Heart left ventricle (tissue), 16 donors: Measurements from ENCODE around the gene PYROXD2. TPM values are rescaled to one million over a fixed set of nuclear protein-coding genes. Genes with fewer than 3 reads are reported as not detected.

Source experiments
- ATAC-seq, 4 donors: fragments of 200-7000 bp; cut with Tn5 transposase; one replicate each; pipeline ENCODE4 v1.9.1; 2020 to 2022; ENCODE audit warnings: moderate library complexity in 4 of 4, mild to moderate bottlenecking in 3 of 4, moderate number of reproducible peaks in 1 of 4
- DNase-seq, 5 donors: peaks; one replicate each; pipeline ENCODE4 v3.0.0-alpha.2; 2020
- H3K27ac ChIP-seq, 12 donors: fragments of 200-600 bp; sonication (generic) in 4 of 12; one replicate each; pipeline versions ENCODE4 v1.5.0 to v1.8.0; 2016 to 2022; ENCODE audit warnings: mild to moderate bottlenecking in 2 of 12
- H3K27me3 ChIP-seq, 9 donors: fragments of 200-600 bp; sonication (generic) in 2 of 9; one replicate each; pipeline versions ENCODE4 v1.5.1 to v1.8.0; 2016 to 2022; ENCODE audit warnings: mild to moderate bottlenecking in 3 of 9
- H3K36me3 ChIP-seq, 9 donors: fragments of 200-600 bp; sonication (generic) in 2 of 9; one replicate each; pipeline versions ENCODE4 v1.5.0 to v1.8.0; 2018 to 2022; ENCODE audit warnings: mild to moderate bottlenecking in 2 of 9
- H3K4me1 ChIP-seq, 12 donors: fragments of 200-600 bp; sonication (generic) in 4 of 12; one replicate each; pipeline versions ENCODE4 v1.5.0 to v1.8.0; 2016 to 2022; ENCODE audit warnings: mild to moderate bottlenecking in 3 of 12
- H3K4me3 ChIP-seq, 12 donors: fragments of 200-600 bp; sonication (generic) in 4 of 12; one replicate each; pipeline versions ENCODE4 v1.5.0 to v1.8.0; 2017 to 2022; ENCODE audit warnings: mild to moderate bottlenecking in 9 of 12, moderate library complexity in 4 of 12
- H3K9me3 ChIP-seq, 12 donors: fragments of 200-600 bp; sonication (generic) in 4 of 12; one replicate each; pipeline versions ENCODE4 v1.5.0 to v1.8.0; 2016 to 2022; ENCODE audit warnings: mild to moderate bottlenecking in 1 of 12
- CTCF ChIP-seq, 12 donors: fragments of 200-600 bp; sonication (generic) in 4 of 12; IDR thresholded peaks; one replicate each; pipeline versions ENCODE4 v1.5.0 to v1.8.0; 2018 to 2022; ENCODE audit warnings: antibody characterized with exemption in 12 of 12, mild to moderate bottlenecking in 5 of 12
- POLR2A ChIP-seq, 2 donors: fragments of 450-650 bp; IDR thresholded peaks; one replicate each; pipeline ENCODE4 v1.6.1; 2017; ENCODE audit warnings: antibody characterized with exemption in 2 of 2, mild to moderate bottlenecking in 2 of 2, moderate library complexity in 2 of 2
- WGBS, 4 donors: extraction: QIAGEN DNeasy Blood & Tissue Kit in 2 of 4; methylation state at CpG; one replicate each; pipeline versions ENCODE4 v1.1.5 to v1.1.7; 2013 to 2018; 5-methylcytosine and 5-hydroxymethylcytosine counted together
- intact Hi-C, 10 donors: fragments of 100-400 bp; cut with DNase I; formaldehyde crosslinking; loops; one replicate each; pipeline versions ENCODE4 v1.11.1 to v1.14.2; 2022
- polyA plus RNA-seq, 2 donors: library from polyadenylated mRNA; stranded (reverse); fragments of 200-250 nt; gene quantifications; one replicate each; pipeline ENCODE4 v1.2.3, GENCODE V29; 2013
- total RNA-seq, 9 donors: library from RNA; depleted of rRNA in 2 of 9; stranded (reverse); fragments of >200 nt in 2 of 9; fragmentation: NEBNext Ultra II Directional in 3 of 9; extraction: Animal tissue kit (Norgen Biotek cat#: 25700) in 3 of 9; gene quantifications; one replicate each; pipeline versions ENCODE4 v1.1.0 to v1.2.4, GENCODE V29; 2016 to 2023
- donor health status: ischemic (EF 13 %, LVEDD 7.1; RV severe dilation, severe dysfunction).
- donor health status: healthy with polysubstance abuse.
- donor health status: DM: no; HTN: yes; CAD: no.
- donor health status: DM: no; HTN: no; CAD: no.
- donor health status: ischemic (EF 25% LVEDD 6.9; RV normal size, moderate dysfunction).
- donor health status: ischemic (EF 25% LVEDD 5.7; RV mildly dilated, moderate dysfunction).
- donor health status: healthy.
- donor health status: DM: yes; HTN: yes; CAD: no.
- donor health status: ischemic (EF 35%, LVEDD 5.7; RV mildly dilated, moderate dysfunction).
- donor health status: nonischemic (EF 11% LVEDD 7.7; RV severe dilation, severe dysfunction).
- donor health status: DM: yes; HTN: yes; CAD: no.
- donor health status: PGD.
- donor health status: ischemic (EF 29% LVEDD 5.4; RV normal size, mild dysfunction).
- donor health status: nonischemic (EF 23%, LVEDD 6.1; RV moderate dilation, normal function).

PYROXD2 gene
- total and polyA plus RNA-seq, 11 donors = 4.1 to 22.0 (median 11.1) TPM

GRCh38 chr10:98433881-98434732 lies 19.1 kb upstream of the PYROXD2 start:
- no peaks in the 10 kb centered on the region for H3K27me3 ChIP-seq
- intact Hi-C loops = no loop called here
- H3K9me3 ChIP-seq = peaks cover 0 to 12% (median 0%) of the 10 kb centered on the region in 12 donors
- TF ChIP-seq CTCF (IDR thresholded peaks at IDR 0.05) = no peak
- TF ChIP-seq POLR2A (IDR thresholded peaks at IDR 0.05) = no peak
- peaks cover 0 to 21% (median 5%) of the 10 kb centered on the region in 12 donors for H3K4me1 ChIP-seq
- DNase-seq = no peak
- WGBS, 4 donors = 94 to 98% (median 95%) methylated on average over 15 to 21 of the region's 21 CpGs
- no peak overlapping the region for H3K27ac ChIP-seq
- no peak overlapping the region for H3K4me3 ChIP-seq
- peaks cover 4 to 96% (median 63%) of the 10 kb centered on the region in 9 donors for H3K36me3 ChIP-seq
- no peak for ATAC-seq

- Histone ChIP-seq H3K27me3 (no peaks in the 10 kb centered on the region), H3K4me3 (no peak overlapping the region), H3K4me1 (peaks cover 0 to 21% (median 5%) of the 10 kb centered on the region in 12 donors), H3K36me3 (peaks cover 4 to 95% (median 65%) of the 10 kb centered on the region in 9 donors), H3K27ac (no peak overlapping the region), H3K9me3 (peaks cover 0 to 12% (median 0%) of the 10 kb centered on the region in 12 donors)
- ATAC-seq = no peak
- TF ChIP-seq CTCF (IDR thresholded peaks at IDR 0.05) (no peak), POLR2A (IDR thresholded peaks at IDR 0.05) (no peak)
- intact Hi-C loops = no loop called here
- no peak for DNase-seq
- 92 to 100% (median 98%) methylated on average over 1 of the region's 1 CpG for WGBS, 4 donors
These were observed 18.4 kb upstream of the PYROXD2 start for GRCh38 chr10:98433371-98433770.

- ATAC-seq (no peak), DNase-seq (no peak)
- TF ChIP-seq CTCF (IDR thresholded peaks at IDR 0.05) = no peak
- TF ChIP-seq POLR2A (IDR thresholded peaks at IDR 0.05) = no peak
- Histone ChIP-seq H3K27me3 (no peaks in the 10 kb centered on the region), H3K4me1 (peaks cover 0 to 21% (median 5%) of the 10 kb centered on the region in 12 donors), H3K27ac (peak overlapping the region in 1 of 12 donors; percentile 69), H3K4me3 (no peak overlapping the region), H3K9me3 (peaks cover 0 to 12% (median 0%) of the 10 kb centered on the region in 12 donors), H3K36me3 (peaks cover 4 to 97% (median 69%) of the 10 kb centered on the region in 9 donors)
- WGBS, 4 donors = 54 to 100% (median 97%) methylated on average over 1 of the region's 1 CpG
- intact Hi-C loops = no loop called here
These were observed 17.3 kb upstream of the PYROXD2 start for GRCh38 chr10:98432330-98432729.

GRCh38 chr10:98431016-98431415 lies 16.0 kb upstream of the PYROXD2 start:
- Histone ChIP-seq H3K36me3 (peaks cover 4 to 99% (median 80%) of the 10 kb centered on the region in 9 donors), H3K27ac (peak overlapping the region in 9 of 12 donors; percentile 61 to 85 (median 69)), H3K9me3 (peaks cover 0 to 12% (median 0%) of the 10 kb centered on the region in 12 donors), H3K27me3 (no peaks in the 10 kb centered on the region), H3K4me1 (peaks cover 0 to 14% (median 2%) of the 10 kb centered on the region in 12 donors), H3K4me3 (no peak overlapping the region)
- WGBS, 4 donors = 52 to 64% (median 54%) methylated on average over 6 to 8 of the region's 8 CpGs
- ATAC-seq (peak; percentile 91 to 99 (median 96)), DNase-seq (peak; percentile 53 to 93 (median 85))
- TF ChIP-seq POLR2A (IDR thresholded peaks at IDR 0.05) = no peak
- intact Hi-C loops = loop anchor here in 1 of 10 donors (2.0 kb wide), 1 partner anchor 30 kb away; no protein-coding TSS in a partner anchor
